RWPE2 (cell line): ENCODE results near the gene BICDL1.

Source experiments
- ATAC-seq: fragments of 200-7000 bp; cut with Tn5 transposase; 3 replicates; pipeline ENCODE4 v1.9.1; 2021; ENCODE audit warnings: low read depth
- DNase-seq: peaks from one replicate; pipeline ENCODE4 v3.0.0-alpha.2; 2020; ENCODE audit warnings: low spot score
- H3K27ac ChIP-seq: fragments of 450-650 bp; 2 replicates; pipeline ENCODE4 v1.5.1; 2017; ENCODE audit warnings: mild to moderate bottlenecking; ENCODE audit not compliant: poor library complexity, severe bottlenecking
- H3K27me3 ChIP-seq: fragments of 250-450 bp; sonication (Bioruptor Pico); 2 replicates; pipeline ENCODE4 v1.5.1; 2021; ENCODE audit warnings: mild to moderate bottlenecking, moderate library complexity; ENCODE audit not compliant: insufficient read depth, poor library complexity, severe bottlenecking
- H3K36me3 ChIP-seq: fragments of 250-450 bp; sonication (Bioruptor Pico); 2 replicates; pipeline ENCODE4 v1.5.1; 2020; ENCODE audit warnings: low read depth, mild to moderate bottlenecking, moderate library complexity
- H3K4me1 ChIP-seq: fragments of 250-450 bp; sonication (Bioruptor Pico); 2 replicates; pipeline ENCODE4 v1.5.1; 2021; ENCODE audit warnings: mild to moderate bottlenecking, moderate library complexity; ENCODE audit not compliant: insufficient read depth, poor library complexity, severe bottlenecking
- H3K4me3 ChIP-seq: fragments of 250-450 bp; sonication (Bioruptor Pico); 2 replicates; pipeline ENCODE4 v1.5.1; 2021; ENCODE audit warnings: mild to moderate bottlenecking, moderate library complexity; ENCODE audit not compliant: severe bottlenecking
- H3K9me3 ChIP-seq: fragments of 250-450 bp; sonication (Bioruptor Pico); 2 replicates; pipeline ENCODE4 v1.5.1; 2021; ENCODE audit warnings: mild to moderate bottlenecking, moderate library complexity; ENCODE audit not compliant: severe bottlenecking
- TF ChIP-seq, protein P1 (sequence below): fragments of 450-650 bp; IDR thresholded peaks from one replicate; pipeline ENCODE4 v1.5.1; 2017; ENCODE audit warnings: mild to moderate bottlenecking, moderate library complexity; ENCODE audit not compliant: poor library complexity, severe bottlenecking

BICDL1 gene

GRCh38 chr12:119988472-119989360, at the start of gene BICDL1:
Gene BICDL1 (plus strand): TSS chr12:119989236. CDS start chr12:119989869, 633 bp downstream.
- Histone ChIP-seq H3K9me3 (no peaks in the 10 kb centered on the region), H3K27me3 (no peaks in the 10 kb centered on the region), H3K27ac (peak within 1 kb of the TSS; percentile 54), H3K4me1 (peaks cover 4% of the 10 kb centered on the region), H3K36me3 (no peaks in the 10 kb centered on the region), H3K4me3 (peak within 1 kb of the TSS; percentile 66)
- ATAC-seq (peak; percentile 85), DNase-seq (peak; percentile 97)
- TF ChIP-seq, protein P1, sequence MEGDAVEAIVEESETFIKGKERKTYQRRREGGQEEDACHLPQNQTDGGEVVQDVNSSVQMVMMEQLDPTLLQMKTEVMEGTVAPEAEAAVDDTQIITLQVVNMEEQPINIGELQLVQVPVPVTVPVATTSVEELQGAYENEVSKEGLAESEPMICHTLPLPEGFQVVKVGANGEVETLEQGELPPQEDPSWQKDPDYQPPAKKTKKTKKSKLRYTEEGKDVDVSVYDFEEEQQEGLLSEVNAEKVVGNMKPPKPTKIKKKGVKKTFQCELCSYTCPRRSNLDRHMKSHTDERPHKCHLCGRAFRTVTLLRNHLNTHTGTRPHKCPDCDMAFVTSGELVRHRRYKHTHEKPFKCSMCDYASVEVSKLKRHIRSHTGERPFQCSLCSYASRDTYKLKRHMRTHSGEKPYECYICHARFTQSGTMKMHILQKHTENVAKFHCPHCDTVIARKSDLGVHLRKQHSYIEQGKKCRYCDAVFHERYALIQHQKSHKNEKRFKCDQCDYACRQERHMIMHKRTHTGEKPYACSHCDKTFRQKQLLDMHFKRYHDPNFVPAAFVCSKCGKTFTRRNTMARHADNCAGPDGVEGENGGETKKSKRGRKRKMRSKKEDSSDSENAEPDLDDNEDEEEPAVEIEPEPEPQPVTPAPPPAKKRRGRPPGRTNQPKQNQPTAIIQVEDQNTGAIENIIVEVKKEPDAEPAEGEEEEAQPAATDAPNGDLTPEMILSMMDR, result peak; percentile 45

DNA sequence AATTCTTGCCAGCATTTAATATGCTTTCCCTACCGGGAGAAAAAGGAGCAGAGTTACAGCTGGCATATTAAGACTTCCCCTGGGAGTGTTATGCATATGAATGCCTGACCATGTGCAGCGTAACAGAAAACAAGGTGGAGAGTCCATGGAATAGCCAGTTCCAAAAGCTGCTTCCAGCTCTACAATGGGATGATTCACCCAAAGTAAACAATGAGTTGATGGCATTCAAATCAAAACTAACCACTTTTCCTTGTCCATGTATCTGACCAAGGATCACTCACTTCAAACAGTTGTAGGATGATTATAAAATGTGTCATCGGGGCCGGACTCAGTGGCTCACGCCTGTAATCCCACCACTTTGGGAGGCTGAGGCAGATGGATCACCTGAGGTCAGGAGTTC, 48.1 kb upstream of the BICDL1 start:
- no peak for DNase-seq
- no peaks in the 10 kb centered on the region for H3K9me3 ChIP-seq
- H3K36me3 ChIP-seq, result no peaks in the 10 kb centered on the region
- peaks cover 12% of the 10 kb centered on the region for H3K4me1 ChIP-seq
- no peak overlapping the region for H3K4me3 ChIP-seq
- peak; percentile 91 for ATAC-seq
- TF ChIP-seq, protein P1, result no peak
- no peak overlapping the region for H3K27ac ChIP-seq
- H3K27me3 ChIP-seq, result no peaks in the 10 kb centered on the region

DNA sequence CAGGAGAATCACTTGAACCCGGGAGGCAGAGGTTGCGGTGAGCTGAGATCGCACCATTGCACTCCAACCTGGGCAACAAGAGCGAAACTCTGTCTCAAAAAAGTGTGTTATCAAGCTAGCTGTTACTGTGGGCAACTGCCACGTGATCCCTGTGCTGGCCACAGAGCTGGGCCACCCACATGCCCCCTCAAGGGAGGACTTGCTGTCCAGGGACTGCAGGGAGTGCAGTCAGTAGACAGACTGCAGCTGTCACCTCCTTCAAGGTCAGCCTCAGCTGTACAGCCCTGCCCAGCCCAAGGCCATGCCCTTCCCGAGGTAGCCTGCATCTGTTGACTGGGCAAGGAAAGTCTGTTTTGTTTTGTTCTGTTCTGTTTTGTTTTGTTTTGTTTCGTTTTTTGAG, 46.6 kb upstream of the BICDL1 start:
- Histone ChIP-seq H3K4me3 (no peak overlapping the region), H3K27me3 (no peaks in the 10 kb centered on the region), H3K9me3 (no peaks in the 10 kb centered on the region), H3K36me3 (no peaks in the 10 kb centered on the region), H3K27ac (no peak overlapping the region), H3K4me1 (peaks cover 12% of the 10 kb centered on the region)
- TF ChIP-seq, protein P1, result no peak
- DNase-seq, result no peak
- ATAC-seq, result no peak

DNA sequence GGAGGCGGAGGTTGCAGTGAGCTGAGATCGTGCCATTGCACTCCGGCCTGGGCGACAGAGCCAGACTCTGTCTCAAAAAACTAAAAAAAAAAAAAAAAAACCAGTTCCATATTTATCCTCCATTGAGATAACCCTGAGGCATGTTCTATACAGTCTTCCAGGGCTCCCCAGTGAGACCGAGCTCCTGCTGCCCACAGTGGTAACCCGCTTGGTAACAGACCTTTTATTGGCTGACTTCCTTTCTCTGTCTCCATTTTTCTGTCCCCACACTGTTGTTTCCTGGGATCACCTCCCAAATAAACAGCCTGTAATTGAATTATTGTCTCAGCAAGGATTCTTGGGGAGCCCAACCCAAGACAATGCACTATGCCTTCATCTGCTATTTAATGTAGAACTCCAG, 42.8 kb upstream of the BICDL1 start:
- ATAC-seq (no peak), DNase-seq (no peak)
- Histone ChIP-seq H3K27ac (no peak overlapping the region), H3K27me3 (no peaks in the 10 kb centered on the region), H3K4me3 (no peak overlapping the region), H3K9me3 (no peaks in the 10 kb centered on the region), H3K4me1 (peaks cover under 1% of the 10 kb centered on the region), H3K36me3 (no peaks in the 10 kb centered on the region)
- TF ChIP-seq, protein P1, result no peak

DNA sequence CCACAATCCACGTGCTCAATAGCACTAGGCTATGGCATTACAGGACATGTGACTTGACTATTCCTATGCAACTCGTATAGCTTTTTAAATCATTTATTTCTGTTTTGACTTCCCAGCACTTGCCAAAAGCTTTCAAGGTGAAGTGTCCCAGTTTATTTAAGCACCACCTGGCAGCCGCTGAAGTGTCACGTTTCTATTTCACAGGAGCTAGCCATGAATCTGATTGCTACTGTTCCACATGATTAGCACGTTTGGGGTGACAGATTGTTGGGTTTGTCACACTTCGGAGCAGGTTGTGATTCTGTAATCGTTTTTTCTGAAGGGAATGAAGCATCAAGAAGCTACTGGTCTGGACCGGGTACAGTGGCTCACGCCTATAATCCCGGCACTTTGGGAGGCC, 39.9 kb upstream of the BICDL1 start:
- no peak for DNase-seq
- TF ChIP-seq, protein P1, result no peak
- no peaks in the 10 kb centered on the region for H3K4me1 ChIP-seq

More for the DNA sequence above, 39.9 kb upstream of the BICDL1 start:
- no peaks in the 10 kb centered on the region for H3K27me3 ChIP-seq
- H3K27ac ChIP-seq, result no peak overlapping the region
- no peaks in the 10 kb centered on the region for H3K9me3 ChIP-seq
- no peak overlapping the region for H3K4me3 ChIP-seq
- H3K36me3 ChIP-seq, result no peaks in the 10 kb centered on the region
- no peak for ATAC-seq
